HL-60 (cell line): Measurements from ENCODE around the gene MTNR1A.

ENCODE experiments used
- DNase-seq, 2 experiments: peaks; one replicate each; pipeline ENCODE4 v3.0.0-alpha.2; 2010 to 2020; ENCODE audit warnings: low read depth in 1 of 2, low spot score in 1 of 2
- H3K27ac ChIP-seq: fragments of 250-450 bp; sonication (Bioruptor Pico); replicated peaks from 2 replicates; pipeline ENCODE4 v1.5.1; 2020; ENCODE audit warnings: mild to moderate bottlenecking, moderate library complexity
- H3K27me3 ChIP-seq: fragments of 250-450 bp; sonication (Bioruptor Pico); 2 replicates; pipeline ENCODE4 v1.5.1; 2021; ENCODE audit warnings: mild to moderate bottlenecking, moderate library complexity; ENCODE audit not compliant: insufficient read depth, poor library complexity, severe bottlenecking
- H3K4me3 ChIP-seq: replicated peaks from 2 replicates; pipeline ENCODE4 v1.5.1; 2011; ENCODE audit warnings: mild to moderate bottlenecking, control low read depth, low read length; ENCODE audit not compliant: insufficient read depth
- CTCF ChIP-seq: IDR thresholded peaks from one replicate; pipeline ENCODE4 v1.5.1; 2011; ENCODE audit warnings: low read length, control low read depth, inconsistent platforms; ENCODE audit not compliant: insufficient read depth
- GABPA ChIP-seq: IDR thresholded peaks from 2 replicates; pipeline ENCODE4 v1.6.1; 2012; ENCODE audit warnings: low read depth
- POLR2AphosphoS5 ChIP-seq: IDR thresholded peaks from 2 replicates; pipeline ENCODE4 v1.6.1; 2012; ENCODE audit warnings: low read depth
- REST ChIP-seq: IDR thresholded peaks from 2 replicates; pipeline ENCODE4 v1.6.1; 2012; ENCODE audit warnings: low read depth; ENCODE audit not compliant: insufficient replicate concordance
- SPI1 ChIP-seq: IDR thresholded peaks from 2 replicates; pipeline ENCODE4 v1.6.1; 2012; ENCODE audit warnings: low read depth, mild to moderate bottlenecking, borderline replicate concordance

Gene MTNR1A

GRCh38 chr4:186497043-186497442, 58.3 kb downstream of the MTNR1A start:
- DNase-seq, result no peak
- no peaks in the 10 kb centered on the region for H3K27me3 ChIP-seq

GRCh38 chr4:186494496-186494895, 60.9 kb downstream of the MTNR1A start:
- TF ChIP-seq CTCF (no peak), REST (no peak), POLR2AphosphoS5 (no peak), SPI1 (no peak), GABPA (no peak)
- H3K27ac ChIP-seq, result no peak overlapping the region

More at GRCh38 chr4:186497043-186497442, 58.3 kb downstream of the MTNR1A start:
- Histone ChIP-seq H3K4me3 (no peak overlapping the region), H3K27ac (no peak overlapping the region)
- TF ChIP-seq SPI1 (no peak), GABPA (no peak), CTCF (no peak), POLR2AphosphoS5 (no peak), REST (no peak)

GRCh38 chr4:186487726-186488125, 67.6 kb downstream of the MTNR1A start:
- Histone ChIP-seq H3K4me3 (no peak overlapping the region), H3K27ac (no peak overlapping the region), H3K27me3 (no peaks in the 10 kb centered on the region)
- no peak for DNase-seq
- TF ChIP-seq REST (no peak), SPI1 (no peak), POLR2AphosphoS5 (no peak), CTCF (no peak), GABPA (no peak)

More at GRCh38 chr4:186494496-186494895, 60.9 kb downstream of the MTNR1A start:
- H3K4me3 ChIP-seq, result no peak overlapping the region
- H3K27me3 ChIP-seq, result no peaks in the 10 kb centered on the region
- no peak for DNase-seq
